Activated T-cell treated with anti-CD3 and anti-CD28 coated beads, Interleukin-2, amount 50 U/mL, for 1 hour (primary cell): ENCODE results near the gene PRRG2.

Experiments
- DNase-seq: peaks from one replicate; pipeline ENCODE4 v3.0.0-alpha.2; 2020

The PRRG2 gene

GRCh38 chr19:49581007-49581508 is at the start of gene PRRG2:
TSS of gene PRRG2 (plus strand) at chr19:49581316. CDS start at chr19:49583220, 1,904 bp downstream.
- DNase-seq: no peak

- DNase-seq: peak; percentile 93
Observed at GRCh38 chr19:49533551-49534488, 47.3 kb upstream of the PRRG2 start.

DNA sequence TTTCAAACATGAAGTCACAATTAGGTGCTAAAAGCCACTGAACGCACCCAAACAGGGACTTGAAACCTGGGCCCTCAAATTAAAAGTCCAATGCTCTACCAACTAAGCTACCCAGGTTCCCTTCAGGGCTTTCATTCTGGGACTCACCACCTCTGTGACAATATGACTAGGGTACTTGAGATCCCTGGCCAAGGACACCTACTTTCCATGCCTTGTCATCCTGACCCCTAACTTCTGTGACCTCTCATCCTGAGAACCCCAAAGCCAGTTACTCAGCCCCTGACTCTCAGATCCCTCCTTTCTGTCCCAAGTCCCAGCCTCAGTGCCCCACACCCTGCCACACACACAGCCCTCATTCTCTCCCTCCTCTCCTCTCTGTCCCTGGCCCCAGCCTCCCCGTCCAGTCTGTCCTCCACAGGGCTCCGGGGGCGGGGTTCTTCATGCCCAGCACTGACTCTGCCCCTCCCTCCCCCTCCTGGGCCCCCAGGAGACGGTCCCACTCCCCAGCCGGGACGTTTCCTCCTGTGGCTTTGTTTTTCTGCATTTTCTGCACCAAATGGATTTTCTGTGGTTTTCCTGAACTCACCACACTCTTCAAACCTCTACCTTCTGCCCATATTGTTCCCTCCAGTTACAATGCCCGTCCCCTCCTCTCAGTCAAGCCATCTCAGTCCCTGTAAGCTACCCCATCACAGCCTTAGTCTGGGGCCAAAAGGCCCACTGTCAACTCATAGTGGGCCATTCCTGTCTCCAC is 46.3 kb upstream of the PRRG2 start:
- no peak for DNase-seq

DNA sequence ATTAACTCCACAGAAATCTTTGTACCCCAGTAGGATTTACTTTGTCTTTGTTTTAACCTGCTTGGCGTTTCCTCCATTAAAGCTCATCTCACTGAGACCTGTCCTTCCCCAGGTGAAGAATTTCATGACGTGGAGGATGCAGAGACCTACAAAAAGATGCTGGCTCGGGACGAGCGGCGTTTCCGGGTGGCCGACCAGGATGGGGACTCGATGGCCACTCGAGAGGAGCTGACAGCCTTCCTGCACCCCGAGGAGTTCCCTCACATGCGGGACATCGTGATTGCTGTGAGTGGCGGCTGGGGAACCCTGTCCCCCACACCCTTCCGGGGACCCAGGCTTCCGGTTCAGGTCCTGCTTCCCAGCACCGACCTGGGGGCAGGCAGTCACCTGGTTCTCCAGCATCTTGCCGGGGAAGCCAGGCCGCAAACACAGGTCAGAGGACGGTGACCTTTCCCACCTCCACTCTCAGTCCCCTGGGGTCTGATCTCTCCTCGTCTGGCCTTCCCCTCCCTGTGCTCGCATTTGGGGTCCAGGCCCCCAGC is 44.1 kb upstream of the PRRG2 start:
- DNase-seq: no peak

- no peak for DNase-seq
Observed at GRCh38 chr19:49538643-49539042, 42.5 kb upstream of the PRRG2 start.

DNA sequence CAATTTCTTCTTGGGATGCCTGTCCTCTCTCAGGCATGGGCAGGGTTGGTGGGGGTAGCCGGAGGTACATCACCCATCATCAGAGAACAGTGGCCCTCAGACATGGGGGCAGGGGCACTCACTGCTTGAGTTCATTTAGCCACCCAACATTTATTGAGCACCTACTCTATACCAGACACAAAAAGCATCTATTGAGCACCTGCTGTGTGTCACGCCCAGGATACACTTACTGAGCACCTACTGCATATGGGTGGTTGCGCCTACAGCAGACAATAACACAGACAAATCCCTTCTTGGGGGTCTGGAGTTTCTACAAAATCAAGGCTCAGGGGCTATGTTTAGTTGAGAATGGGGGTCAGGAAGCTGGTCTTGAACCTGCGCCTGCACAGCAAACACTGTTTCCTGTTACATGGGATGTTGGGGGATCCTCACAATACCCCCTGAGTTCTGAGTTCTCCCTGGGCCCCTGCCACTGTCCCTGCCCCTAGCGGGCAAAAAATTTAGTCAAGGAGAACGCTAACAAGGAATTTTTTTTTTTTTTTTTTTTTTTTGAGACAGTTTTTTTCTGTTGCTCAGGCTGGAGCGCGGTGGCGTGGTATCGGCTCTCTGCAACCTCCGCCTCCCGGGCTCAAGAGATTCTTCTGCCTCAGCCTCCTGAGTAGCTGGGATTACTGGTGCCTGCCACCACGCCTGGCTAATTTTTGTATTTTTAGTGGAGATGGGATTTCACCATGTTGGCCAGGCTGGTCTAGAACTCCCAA is 41.7 kb upstream of the PRRG2 start:
- DNase-seq: no peak

GRCh38 chr19:49541914-49542313 is 39.2 kb upstream of the PRRG2 start:
- DNase-seq: no peak

DNA sequence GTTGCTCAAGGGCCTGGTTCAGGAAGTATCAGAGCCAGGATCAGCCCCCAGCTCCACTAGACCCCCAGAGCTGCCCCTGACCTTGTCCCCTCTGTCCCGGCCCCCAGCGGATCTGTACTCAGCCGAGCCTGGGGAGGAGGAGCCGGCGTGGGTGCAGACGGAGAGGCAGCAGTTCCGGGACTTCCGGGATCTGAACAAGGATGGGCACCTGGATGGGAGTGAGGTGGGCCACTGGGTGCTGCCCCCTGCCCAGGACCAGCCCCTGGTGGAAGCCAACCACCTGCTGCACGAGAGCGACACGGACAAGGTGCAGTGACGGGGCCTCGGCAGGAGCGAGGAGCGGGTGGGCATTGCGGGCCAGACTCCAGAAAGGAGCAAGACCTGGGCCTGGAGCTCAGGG is 38.7 kb upstream of the PRRG2 start:
- DNase-seq: no peak

DNA sequence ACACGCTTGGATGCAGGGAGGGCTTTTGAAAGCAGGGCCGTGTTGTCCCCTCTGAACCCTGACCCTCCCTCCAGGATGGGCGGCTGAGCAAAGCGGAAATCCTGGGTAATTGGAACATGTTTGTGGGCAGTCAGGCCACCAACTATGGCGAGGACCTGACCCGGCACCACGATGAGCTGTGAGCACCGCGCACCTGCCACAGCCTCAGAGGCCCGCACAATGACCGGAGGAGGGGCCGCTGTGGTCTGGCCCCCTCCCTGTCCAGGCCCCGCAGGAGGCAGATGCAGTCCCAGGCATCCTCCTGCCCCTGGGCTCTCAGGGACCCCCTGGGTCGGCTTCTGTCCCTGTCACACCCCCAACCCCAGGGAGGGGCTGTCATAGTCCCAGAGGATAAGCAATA is 38.1 kb upstream of the PRRG2 start:
- no peak for DNase-seq

DNA sequence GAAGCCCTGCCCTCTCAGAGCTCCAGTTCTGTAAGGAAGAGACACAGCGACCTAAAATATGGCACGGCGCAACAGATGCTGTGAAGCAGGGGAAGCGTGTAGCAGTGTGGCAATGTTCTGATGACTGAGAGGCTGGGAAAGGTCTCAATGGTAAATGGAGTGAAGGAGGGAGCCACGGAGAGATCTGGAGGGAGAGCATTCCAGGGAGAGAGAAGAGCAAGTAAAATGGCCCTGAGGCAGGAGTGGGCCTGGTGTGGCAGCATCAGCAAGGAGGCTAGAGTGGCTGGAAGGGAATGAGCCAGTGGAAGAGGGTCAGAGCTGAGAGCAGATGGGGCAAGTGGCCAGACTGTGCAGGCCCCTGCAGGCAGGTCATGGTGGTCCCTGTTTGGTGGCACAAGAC is 37.0 kb upstream of the PRRG2 start:
- DNase-seq: no peak

DNA sequence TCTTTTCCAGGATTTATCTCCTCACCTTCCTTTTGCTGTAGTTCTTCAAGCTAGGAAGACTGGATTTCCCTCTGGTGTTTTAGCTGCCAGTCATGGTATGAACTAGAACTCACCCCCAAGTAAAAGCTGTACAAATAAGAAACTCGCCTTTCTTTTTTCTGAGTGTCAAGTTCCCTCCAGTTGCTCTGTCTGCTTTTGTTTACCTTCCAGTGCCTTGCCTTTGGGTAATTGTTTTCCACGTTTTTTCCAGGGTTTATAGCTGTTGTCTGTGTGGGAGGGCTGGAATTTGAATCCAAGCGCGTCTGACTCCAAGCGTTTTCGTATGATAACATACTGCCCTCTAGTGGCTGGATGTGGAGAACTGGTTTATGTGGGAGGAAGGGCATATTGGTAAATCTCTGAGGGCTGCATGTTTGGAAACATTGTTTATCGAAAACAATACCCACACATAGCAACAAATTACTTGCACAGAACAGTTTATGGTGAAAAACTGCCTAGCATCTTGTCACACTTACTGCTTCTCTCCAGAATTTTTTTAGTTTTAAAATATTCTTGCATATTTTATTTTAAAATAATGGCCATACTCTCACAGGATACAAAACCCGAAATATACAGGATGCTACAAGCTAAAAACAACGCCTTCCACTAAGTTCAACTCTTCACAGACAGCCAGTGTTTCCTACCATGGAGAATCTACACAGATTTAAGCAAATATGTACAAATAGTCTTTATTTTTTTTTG is 34.1 kb upstream of the PRRG2 start:
- DNase-seq: no peak

GRCh38 chr19:49549045-49549444 is 32.1 kb upstream of the PRRG2 start:
- no peak for DNase-seq

- DNase-seq: no peak
Observed at GRCh38 chr19:49551531-49551930, 29.6 kb upstream of the PRRG2 start.

DNA sequence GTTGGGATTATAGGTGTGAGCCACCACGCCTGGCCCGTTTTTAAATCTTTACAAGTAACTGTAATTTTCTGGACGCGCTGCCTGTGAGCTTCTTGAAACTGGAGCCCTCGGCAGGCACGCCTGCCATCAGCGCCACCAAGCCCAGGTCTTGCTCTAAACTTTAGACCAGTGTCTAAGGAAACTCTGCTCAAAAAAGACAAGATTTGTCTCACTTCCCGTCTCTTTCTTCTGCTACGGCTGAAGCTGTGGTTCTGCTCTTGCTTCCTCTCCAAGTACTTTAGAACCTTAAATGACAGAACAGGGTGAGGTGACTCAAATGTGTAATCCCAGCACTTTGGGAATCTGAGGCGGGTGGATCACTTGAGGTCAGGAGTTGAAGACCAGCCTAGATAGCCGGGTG is 28.4 kb upstream of the PRRG2 start:
- DNase-seq: peak; percentile 60

DNA sequence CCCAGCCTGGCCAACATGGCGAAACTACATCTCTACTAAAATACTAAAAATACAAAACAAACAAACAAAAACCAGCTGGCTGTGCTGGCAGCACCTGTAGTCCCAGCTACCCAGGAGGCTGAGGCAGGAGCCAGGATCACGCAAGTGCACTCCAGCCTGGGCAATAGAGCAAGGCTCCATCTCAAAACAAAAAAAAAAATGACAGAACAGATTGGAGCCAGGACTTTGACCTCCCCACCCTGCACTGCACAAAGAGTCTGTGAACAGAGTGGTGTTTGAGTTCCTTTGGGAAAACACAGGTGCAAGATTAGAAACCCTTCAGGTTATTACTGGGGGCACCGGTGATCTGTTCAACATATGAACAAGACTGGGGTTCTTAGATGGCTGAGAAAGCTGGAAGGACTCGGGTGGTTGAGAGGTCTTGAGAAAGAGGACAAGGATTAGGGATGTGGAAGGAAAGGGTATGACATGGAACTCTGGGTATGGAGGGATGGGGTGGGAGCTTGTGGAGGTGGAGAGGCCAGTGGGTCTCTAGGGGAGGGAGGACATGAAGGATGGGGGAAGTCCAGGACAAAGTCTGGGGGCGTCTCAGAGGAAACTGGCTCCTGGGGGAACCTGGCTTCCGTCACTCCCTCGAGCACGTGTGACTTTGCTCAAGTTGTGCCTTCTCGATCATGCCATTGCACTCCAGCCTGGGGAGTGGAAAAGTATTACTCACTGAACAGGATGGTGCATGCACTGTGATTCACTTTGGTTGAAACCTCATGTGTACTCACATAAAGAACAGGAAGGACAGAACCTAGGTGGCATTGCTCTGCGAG is 27.5 kb upstream of the PRRG2 start:
- peak; percentile 52 for DNase-seq

- peak; percentile 54 for DNase-seq
Observed at GRCh38 chr19:49554701-49555181, 26.4 kb upstream of the PRRG2 start.

GRCh38 chr19:49555600-49556411 is 25.3 kb upstream of the PRRG2 start:
- DNase-seq: peak; percentile 71

DNA sequence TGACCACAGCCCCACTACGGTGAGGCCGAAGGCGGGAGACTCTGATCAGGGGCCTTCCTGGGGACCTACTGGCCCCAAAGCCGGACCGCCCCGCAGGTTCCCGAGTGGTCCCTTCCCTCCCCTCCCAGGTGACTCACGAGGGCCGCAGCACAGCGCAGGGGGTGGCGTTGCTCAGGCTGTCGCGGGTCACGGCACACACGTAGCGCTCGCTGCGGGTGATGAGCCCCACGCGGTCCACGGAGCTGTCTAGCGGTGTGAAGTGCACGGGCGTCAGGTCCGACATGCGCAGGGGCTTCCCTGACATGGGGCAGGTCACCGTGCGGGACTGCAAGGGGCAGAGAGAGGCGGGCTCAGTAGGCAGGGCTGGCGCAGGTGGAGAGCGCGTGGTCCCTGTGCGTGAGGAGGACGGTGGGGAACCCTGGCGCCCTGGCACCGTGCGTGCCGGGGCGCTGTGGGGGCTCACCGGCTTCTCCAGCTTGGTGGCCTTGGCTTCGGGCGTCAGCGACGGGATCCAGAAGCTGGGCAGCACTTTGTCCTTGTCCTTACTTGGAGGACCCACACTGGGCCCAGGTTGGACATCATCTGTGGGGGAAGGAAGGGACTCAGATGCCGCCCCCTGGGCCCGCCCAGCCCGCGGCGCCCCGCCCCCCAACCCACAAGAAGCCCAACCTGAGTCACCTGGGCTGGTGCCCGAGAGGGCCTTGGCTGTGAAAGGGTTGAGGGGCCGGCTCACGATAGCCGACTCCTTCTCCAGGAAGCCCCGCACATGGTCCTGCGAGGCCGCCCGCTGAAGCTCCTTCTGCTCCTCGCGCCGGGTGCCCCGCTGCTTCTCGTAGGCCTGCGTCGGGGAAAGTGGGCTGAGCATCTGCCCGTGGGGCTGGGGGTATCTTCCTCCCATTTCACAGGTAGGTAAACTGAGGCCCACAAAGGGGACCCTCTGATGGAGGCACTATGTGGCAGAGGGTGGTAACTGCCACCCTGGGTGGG is 24.4 kb upstream of the PRRG2 start:
- DNase-seq: peak; percentile 54
